ENCODE measurements around the gene SLFN11.

GRCh38 chr17:35376245-35376644 lies 2.8 kb upstream of the SLFN11 start:
- no peak for TF ChIP-seq CTCF (IDR thresholded peaks at IDR 0.05; ENCODE audit: poor library complexity)
- no peak for TF ChIP-seq EZH2phosphoT487 (IDR thresholded peaks at IDR 0.05; ENCODE audit: low read depth, severe bottlenecking, unreplicated experiment)
- no peak for TF ChIP-seq EZH2 (IDR thresholded peaks at IDR 0.05; ENCODE audit: borderline replicate concordance)

All from hepatocyte (in vitro differentiated cells).